T47D (cell line): ENCODE results near the gene TANGO2.

Source experiments
- DNase-seq, 2 experiments: peaks; one replicate each; pipeline versions ENCODE4 v3.0.0 to v3.0.0-alpha.2; 2011 to 2012; ENCODE audit warnings: low read depth in 1 of 2, low spot score in 1 of 2
- JUND ChIP-seq: IDR thresholded peaks from 2 replicates; pipeline ENCODE4 v1.6.1; 2012; ENCODE audit warnings: low read depth
- in situ Hi-C: cut with HindIII; loops from 2 replicates; pipeline ENCODE4 v1.10.0; 2016; ENCODE audit warnings: low sequenced_read_pairs, low pct_unique_long_range_greater_than_20kb

TANGO2 gene

GRCh38 chr22:20024225-20024624 lies 3.3 kb downstream of the TANGO2 start:
- DNase-seq, result no peak
- in situ Hi-C loops, result no loop called here
- TF ChIP-seq JUND, result no peak

GRCh38 chr22:20024650-20025397 lies 3.9 kb downstream of the TANGO2 start:
- in situ Hi-C loops, result no loop called here
- no peak for TF ChIP-seq JUND

GRCh38 chr22:20025401-20026203 lies 4.7 kb downstream of the TANGO2 start:
- no peak for DNase-seq
- no peak for TF ChIP-seq JUND
- in situ Hi-C loops, result no loop called here

More at GRCh38 chr22:20024650-20025397, 3.9 kb downstream of the TANGO2 start:
- DNase-seq, result no peak

- peak in 1 of 2 experiments; percentile 47 for DNase-seq
- in situ Hi-C loops, result no loop called here
- no peak for TF ChIP-seq JUND
Measured at GRCh38 chr22:20026204-20026908, 5.4 kb downstream of the TANGO2 start.

GRCh38 chr22:20026996-20027601 lies 6.2 kb downstream of the TANGO2 start:
- in situ Hi-C loops, result no loop called here
- DNase-seq, result no peak
- TF ChIP-seq JUND, result no peak

GRCh38 chr22:20027966-20028854 lies 7.3 kb downstream of the TANGO2 start:
- peak in 1 of 2 experiments; percentile 43 for DNase-seq
- no peak for TF ChIP-seq JUND
- in situ Hi-C loops, result no loop called here

GRCh38 chr22:20028855-20029549 lies 8.1 kb downstream of the TANGO2 start:
- in situ Hi-C loops, result no loop called here
- TF ChIP-seq JUND, result no peak
- DNase-seq, result no peak

- TF ChIP-seq JUND, result no peak
- in situ Hi-C loops, result no loop called here
- DNase-seq, result no peak
Measured at GRCh38 chr22:20029550-20030225, 8.8 kb downstream of the TANGO2 start.

GRCh38 chr22:20031732-20032406 lies 11.0 kb downstream of the TANGO2 start:
- in situ Hi-C loops, result no loop called here
- TF ChIP-seq JUND, result no peak
- no peak for DNase-seq

- in situ Hi-C loops, result no loop called here
- no peak for TF ChIP-seq JUND
Measured at GRCh38 chr22:20032407-20032991, 11.6 kb downstream of the TANGO2 start.

More at GRCh38 chr22:20032407-20032991, 11.6 kb downstream of the TANGO2 start:
- no peak for DNase-seq
